Adipose tissue (tissue), 3 donors: ENCODE results near the gene MESP1. TPM values are rescaled to one million over a fixed set of nuclear protein-coding genes. Genes with fewer than 3 reads are reported as not detected.

Experiments used
- H3K27ac ChIP-seq: one replicate; pipeline ENCODE4 v1.5.1; 2013; ENCODE audit warnings: low read depth, low read length
- WGBS, 3 donors: extraction: QIAGEN DNeasy Blood & Tissue Kit; methylation state at CpG; one replicate each; pipeline ENCODE4 v1.1.7; 2013; 5-methylcytosine and 5-hydroxymethylcytosine counted together
- polyA plus RNA-seq, 3 donors: library from polyadenylated mRNA; stranded (reverse); fragments of 200-250 nt; gene quantifications; one replicate each; pipeline ENCODE4 v1.2.3, GENCODE V29; 2013
- donor health status: healthy with polysubstance abuse.
- donor health status: Bipolar disorder and iron deficiency.
- donor health status: healthy.

The MESP1 gene
- polyA plus RNA-seq, 3 donors, result 2.4 to 25.5 (median 4.0) TPM

DNA sequence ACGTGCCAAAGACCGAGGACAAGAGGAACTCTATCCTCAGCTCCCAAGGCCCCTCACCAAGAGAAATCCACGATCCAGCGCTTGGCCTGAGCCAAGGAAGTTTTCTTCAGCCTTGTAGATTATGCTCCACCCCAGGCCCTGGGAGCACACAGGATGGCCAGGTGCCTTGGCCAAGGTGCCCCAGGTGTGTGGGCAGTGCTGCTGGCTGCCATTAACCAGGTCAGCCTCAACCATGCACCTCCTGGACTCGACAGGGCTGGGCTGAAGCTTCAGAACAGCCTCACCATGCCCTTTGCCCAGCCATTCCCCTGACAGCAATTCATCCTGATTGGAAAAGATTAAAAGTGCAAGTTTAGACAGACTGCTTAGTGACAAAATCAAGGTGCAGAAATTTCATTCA, 10.9 kb upstream of the MESP1 start:
- WGBS, 3 donors, result 61 to 91% (median 85%) methylated on average over 5 of the region's 5 CpGs
- no peak overlapping the region for H3K27ac ChIP-seq

DNA sequence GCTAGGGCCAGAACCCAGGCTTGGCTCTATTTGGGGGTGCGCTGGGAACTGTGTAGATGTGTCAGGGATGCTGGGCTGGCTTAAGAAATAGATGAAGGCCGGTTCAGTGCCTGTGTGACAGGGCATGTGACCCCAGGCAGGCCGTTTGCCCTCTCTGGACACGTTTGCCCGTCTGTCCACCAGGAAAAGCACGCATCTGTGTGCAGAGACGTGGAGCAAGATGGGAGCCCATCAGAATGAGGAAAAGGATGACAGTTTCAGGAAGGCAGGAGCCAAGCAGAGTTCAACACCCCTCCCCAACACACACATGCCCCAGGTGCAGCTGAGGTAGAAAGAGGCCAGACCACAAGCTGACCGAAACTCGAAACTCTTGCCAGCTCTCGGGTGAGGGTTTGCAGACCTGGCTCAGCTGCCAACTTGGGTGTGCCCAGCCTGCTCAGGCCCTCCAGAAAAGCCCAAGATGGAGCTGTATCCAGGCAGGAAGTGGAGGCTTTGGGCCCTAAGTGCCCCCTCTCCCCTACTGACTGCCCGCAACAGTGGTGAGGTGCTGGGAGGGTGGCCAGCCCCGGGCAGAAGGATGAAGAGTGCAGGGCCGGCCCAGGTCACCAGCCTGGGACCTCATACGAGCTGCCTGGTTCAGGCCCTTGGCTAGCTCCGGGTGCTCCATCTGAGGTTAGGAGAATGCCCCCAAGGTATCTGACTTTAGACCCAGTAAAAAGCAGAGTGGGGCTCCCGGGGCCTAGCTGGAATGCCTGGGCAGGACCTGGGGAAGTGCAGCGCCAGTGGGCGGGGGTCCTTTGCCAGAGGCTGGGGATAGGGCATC, 10.2 kb upstream of the MESP1 start:
- WGBS, 3 donors, result 56 to 69% (median 65%) methylated on average over 16 to 18 of the region's 18 CpGs
- no peak overlapping the region for H3K27ac ChIP-seq

GRCh38 chr15:89760303-89761008, 9.4 kb upstream of the MESP1 start:
- 34 to 35% (median 34%) methylated on average over 16 of the region's 16 CpGs for WGBS, 3 donors
- no peak overlapping the region for H3K27ac ChIP-seq

GRCh38 chr15:89759835-89760234, 8.8 kb upstream of the MESP1 start:
- 86 to 93% (median 87%) methylated on average over 3 of the region's 3 CpGs for WGBS, 3 donors
- H3K27ac ChIP-seq, result no peak overlapping the region

- no peak overlapping the region for H3K27ac ChIP-seq
- 87 to 93% (median 89%) methylated on average over 8 of the region's 8 CpGs for WGBS, 3 donors
These were observed 7.9 kb upstream of the MESP1 start for GRCh38 chr15:89758981-89759380.

DNA sequence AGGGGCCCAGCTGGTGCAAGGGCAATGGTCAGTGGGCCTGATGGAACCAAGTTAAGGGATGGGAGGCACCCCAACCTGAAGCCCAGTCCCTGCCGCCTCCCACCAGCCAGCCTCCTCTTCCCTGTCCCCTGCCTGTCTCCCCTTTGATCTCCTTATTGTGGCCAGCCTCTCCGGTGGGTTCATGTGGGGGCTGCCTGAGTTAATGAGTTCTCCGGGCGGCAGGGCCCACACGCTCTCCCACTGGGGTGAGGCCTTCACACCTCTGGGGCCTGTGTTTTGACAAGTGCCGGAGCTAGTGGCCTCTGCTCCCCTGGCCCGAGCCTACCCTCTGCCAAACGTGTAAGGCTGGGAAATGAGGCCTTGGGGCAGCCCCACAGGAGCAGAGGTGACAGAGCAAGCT, 7.2 kb upstream of the MESP1 start:
- 89 to 91% (median 90%) methylated on average over 8 of the region's 8 CpGs for WGBS, 3 donors
- H3K27ac ChIP-seq, result no peak overlapping the region

DNA sequence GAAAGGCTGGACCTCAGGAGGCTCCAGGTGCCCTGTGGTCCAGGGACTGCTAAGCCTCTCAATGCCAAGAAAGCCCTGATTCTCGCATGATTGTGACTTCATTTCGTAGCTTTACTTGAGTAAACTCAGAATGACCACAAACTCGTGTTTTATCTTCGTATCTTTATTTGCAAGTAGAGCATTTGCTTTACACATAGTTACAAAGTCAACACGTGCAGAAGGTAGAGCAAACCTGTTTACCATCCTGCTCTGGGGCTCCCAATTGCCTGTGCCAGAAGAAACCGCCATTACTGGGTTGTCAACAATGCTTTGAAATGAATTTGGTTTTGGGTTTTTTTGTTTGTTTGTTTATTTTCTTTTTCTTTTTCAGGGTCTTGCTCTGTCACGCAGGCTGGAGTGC, 5.8 kb upstream of the MESP1 start:
- WGBS, 3 donors, result 42 to 76% (median 71%) methylated on average over 7 of the region's 7 CpGs
- H3K27ac ChIP-seq, result no peak overlapping the region

DNA sequence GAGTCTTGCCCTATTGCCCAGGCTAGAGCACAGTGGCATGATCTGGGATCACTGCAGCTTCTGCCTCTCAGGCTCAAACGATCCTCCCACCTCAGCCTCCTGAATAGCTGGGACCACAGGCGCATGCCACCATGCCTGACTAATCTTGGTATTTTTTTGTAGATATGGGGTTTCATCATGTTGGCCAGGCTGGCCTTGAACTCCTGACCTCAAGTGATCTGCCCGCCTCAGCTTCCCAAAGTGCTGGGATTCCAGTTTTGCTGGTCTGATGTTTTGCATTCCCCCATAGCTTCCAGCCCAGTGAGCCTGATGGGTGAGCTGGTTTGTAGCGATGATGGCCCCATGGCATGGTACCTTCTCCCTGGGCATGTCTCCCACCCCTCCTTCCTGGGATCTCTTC, 4.7 kb upstream of the MESP1 start:
- no peak overlapping the region for H3K27ac ChIP-seq
- 90 to 94% (median 93%) methylated on average over 4 of the region's 4 CpGs for WGBS, 3 donors

- 72 to 84% (median 75%) methylated on average over 8 of the region's 8 CpGs for WGBS, 3 donors
- H3K27ac ChIP-seq, result no peak overlapping the region
These were observed 3.5 kb upstream of the MESP1 start for GRCh38 chr15:89754361-89755154.

DNA sequence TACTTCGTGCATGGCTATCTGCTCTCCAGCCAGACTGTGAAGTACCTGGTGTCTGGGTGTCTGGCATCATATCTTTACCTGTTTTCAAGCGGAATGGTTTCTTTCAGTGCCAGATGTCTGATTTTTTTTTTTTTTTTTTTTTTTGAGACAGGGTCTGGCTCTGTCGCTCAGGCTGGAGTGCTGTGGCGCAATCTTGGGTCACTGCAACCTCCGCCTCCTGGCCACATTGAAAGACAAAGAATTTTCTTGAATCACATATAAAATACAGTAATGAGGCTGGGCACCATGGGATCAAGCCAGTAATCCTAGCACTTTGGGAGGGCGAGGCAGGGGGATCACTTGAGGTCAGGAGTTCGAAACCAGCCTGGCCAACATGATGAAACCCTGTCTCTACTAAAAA, 2.8 kb upstream of the MESP1 start:
- no peak overlapping the region for H3K27ac ChIP-seq
- WGBS, 3 donors, result 71 to 83% (median 74%) methylated on average over 7 of the region's 7 CpGs

GRCh38 chr15:89751748-89752147, 699 bp upstream of the MESP1 start:
- no peak overlapping the region for H3K27ac ChIP-seq
- 44 to 94% (median 84%) methylated on average over 5 of the region's 5 CpGs for WGBS, 3 donors

DNA sequence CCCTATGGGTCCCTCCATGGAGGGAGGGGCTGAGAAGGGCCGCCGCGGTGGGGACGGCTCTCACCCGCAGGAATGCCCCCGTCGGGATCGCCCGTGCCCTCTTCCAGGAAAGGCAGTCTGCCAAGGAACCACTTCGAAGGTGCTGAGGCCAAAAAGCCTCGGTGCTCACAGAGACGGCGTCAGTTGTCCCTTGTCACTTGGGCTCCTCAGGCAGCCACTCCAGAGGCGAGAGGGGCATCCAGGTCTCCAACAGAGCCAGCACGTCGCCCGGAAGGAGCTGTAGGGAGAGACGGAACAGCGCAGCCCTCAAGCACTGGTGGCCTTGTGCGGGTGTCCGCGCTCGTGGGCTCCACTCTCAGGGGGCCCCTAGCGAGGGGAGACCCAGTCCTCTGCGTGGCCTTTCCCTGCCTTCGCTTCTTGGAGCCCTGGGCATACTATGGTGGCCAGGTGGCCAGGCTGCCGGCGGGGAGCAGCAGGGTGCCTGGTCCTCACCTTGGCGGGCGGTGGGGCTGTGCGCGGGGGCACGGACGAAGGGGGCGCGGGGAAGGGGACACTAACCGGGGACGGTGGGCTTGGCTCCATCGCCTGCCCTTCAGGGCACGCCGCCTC, 994 bp downstream of the MESP1 start:
- H3K27ac ChIP-seq, result no peak overlapping the region
- WGBS, 3 donors, result 5 to 7% (median 7%) methylated on average over 35 to 41 of the region's 41 CpGs

DNA sequence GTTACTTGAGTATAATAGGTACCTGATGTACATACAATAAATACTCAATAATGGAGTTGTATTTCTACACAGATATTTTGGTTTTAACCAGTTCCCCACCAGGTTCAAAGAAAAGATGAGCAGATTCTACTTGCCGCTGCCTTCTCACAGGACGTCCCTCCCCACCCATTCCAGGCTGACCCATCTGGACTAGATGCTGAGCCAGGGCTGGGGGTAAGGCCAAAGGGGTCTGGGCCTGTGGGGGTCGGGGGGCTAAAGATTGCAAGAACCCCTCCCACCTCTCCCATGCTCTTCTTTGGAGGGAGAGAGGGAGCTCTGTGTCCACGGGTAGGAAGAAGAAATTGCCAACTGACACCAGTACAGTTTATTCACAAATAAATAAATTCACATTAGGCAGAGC, 1.5 kb downstream of the MESP1 start:
- WGBS, 3 donors, result 72 to 75% (median 74%) methylated on average over 4 of the region's 4 CpGs
- H3K27ac ChIP-seq, result no peak overlapping the region

DNA sequence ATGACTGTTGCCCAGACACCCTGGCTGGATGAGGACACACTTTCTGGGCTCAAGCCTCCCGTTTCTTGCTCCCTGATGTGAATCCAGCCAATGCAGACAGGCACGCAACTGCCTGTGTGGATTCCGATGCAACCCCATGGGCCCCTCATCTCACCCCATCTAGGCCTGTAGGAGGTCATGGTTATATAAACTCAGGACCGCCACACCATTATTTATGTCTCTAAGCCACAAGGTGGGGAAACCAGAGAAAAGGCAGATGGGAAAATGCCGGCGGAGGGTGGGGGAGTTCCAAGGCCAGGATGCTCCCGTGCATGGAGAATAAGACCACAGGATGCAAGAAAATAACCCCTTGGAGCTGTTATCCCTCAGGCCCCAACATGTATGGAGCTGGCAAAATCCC, 2.0 kb downstream of the MESP1 start:
- no peak overlapping the region for H3K27ac ChIP-seq
- WGBS, 3 donors, result 83 to 90% (median 85%) methylated on average over 7 of the region's 7 CpGs

DNA sequence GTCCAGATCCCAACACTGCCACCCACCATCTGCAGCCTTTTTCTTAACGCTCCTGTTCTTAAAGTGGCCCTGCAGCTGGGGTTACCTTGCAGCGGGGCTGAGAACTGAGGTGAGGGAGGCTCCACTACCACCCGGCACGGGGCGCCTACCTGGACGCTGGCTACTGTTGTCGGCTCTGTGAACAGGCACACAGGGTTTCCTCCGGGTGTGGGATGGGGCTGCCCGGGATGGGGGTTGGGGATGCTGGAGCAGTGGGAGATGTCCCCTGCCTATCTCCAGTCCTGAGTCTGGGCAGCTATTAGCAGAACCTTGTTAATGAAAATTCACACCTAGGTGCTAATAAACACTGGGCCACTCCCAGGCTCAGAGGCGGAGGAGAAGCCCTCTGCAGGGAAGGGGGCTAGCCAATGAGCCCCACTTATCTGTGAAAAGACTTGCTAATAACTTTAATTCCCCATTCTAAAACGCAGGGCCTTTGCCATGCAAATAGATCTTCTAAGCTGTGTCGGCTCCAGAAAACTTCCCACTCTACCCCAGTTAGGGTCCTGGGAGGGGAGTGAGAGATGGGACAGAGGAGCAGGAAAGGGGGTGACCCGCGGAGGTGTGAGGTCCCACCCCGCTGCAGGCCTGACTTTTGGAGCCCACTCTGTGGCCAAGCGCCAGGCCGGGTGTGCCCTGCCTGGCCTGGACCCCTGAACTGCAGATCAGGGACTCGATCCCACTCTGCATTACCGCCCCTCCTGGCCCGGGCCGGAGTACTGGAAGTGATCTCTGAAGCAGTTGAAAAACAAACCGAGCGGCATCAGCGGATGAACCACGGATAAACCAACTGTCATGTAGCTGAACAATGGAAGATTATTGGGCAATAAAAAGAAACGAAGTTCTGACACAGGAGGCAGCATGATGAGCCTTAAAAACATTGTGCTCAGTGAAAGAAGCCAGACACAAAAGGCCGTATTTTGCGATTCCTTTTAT, 3.1 kb downstream of the MESP1 start:
- 68 to 77% (median 71%) methylated on average over 27 to 28 of the region's 28 CpGs for WGBS, 3 donors
- no peak overlapping the region for H3K27ac ChIP-seq

DNA sequence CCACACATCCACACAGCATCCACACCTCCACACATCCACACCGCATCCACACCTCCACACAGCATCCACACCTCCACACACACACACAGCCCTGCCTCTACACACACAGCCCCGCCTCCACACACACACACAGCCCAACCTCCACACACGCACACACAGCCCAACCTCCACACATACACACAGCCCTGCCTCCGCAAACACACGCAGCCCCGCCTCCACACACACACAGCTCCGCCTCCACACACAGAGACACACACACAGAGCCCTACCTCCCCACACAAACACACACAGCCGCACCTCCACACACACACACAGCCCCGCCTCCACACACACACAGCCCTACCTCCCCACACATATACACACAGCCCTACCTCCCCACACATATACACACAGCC, 4.7 kb downstream of the MESP1 start:
- H3K27ac ChIP-seq, result no peak overlapping the region
- WGBS, 3 donors, result 51 to 88% (median 61%) methylated on average over 9 of the region's 9 CpGs

GRCh38 chr15:89745768-89746167, 5.3 kb downstream of the MESP1 start:
- WGBS, 3 donors, result 39 to 92% (median 47%) methylated on average over 1 of the region's 1 CpG
- no peak overlapping the region for H3K27ac ChIP-seq

GRCh38 chr15:89745131-89745530, 5.9 kb downstream of the MESP1 start:
- WGBS, 3 donors, result 76 to 86% (median 82%) methylated on average over 10 to 13 of the region's 13 CpGs

More at GRCh38 chr15:89745131-89745530, 5.9 kb downstream of the MESP1 start:
- no peak overlapping the region for H3K27ac ChIP-seq
